Suppressor macrophage (primary cell): ENCODE measurements around the gene SCG3.
A peak's percentile ranks its signal among the peaks of the same experiment; 100 is the strongest.

Experiments used
- DNase-seq, 4 experiments: peaks; one replicate each; pipeline ENCODE4 v3.0.0-alpha.2; 2020 to 2022

The SCG3 gene

DNA sequence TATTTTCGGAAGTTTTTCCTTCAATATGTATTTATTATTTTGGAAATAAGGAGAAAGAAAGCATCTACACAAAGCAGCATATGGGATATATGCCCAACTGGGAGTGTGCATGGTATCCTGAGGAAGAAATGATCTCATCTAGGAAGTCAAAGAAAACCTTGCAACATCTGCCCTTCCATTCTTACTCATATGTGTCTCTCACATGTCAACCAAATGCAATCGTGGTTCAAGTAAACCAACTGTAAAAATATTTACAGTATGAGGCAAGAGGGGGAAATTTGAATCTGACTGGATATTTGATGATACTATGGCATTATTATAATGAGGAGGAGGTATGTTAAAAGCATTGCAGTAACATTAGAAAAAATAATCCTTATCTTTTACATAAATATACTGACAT is 3.2 kb upstream of the SCG3 start:
- DNase-seq, result peak; percentile 19 to 74 (median 45)

DNA sequence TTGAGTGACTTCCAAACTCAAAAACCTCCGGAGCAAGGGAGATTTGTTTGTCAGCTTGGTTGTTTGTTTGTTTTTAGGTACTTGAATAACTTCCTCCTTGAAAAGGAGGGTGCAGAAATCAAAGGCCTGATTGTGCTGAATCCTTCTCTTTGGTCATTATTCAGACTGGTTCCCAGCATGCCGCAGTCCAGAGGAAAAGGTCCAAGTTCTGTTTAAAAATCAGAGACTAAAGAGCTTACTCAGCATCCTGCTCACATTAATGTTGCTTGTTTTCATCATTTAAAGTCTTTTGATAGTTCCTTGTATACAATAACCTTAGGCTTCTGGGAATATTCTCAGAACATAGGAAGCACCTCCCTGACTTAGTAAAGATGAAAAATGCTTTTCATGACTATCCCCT is 982 bp upstream of the SCG3 start:
- no peak for DNase-seq

DNA sequence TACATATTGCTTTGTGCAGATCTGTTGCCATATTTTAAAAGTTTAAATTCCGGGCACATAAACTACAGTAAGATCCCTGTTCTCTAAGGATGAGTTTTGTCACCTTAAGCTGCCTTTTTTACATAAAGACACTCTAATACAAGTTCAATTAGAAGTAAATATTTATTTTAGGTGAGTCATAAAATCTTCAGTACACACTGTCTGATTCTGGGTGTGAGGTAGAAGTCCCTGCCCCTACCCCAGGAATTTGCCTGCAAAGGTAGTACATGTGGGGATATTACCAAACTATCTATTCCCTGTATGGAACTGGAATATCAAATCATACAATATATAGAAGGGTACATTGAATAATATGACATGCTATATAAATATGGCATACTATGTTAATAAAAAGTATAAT is 6.3 kb downstream of the SCG3 start:
- no peak for DNase-seq

DNA sequence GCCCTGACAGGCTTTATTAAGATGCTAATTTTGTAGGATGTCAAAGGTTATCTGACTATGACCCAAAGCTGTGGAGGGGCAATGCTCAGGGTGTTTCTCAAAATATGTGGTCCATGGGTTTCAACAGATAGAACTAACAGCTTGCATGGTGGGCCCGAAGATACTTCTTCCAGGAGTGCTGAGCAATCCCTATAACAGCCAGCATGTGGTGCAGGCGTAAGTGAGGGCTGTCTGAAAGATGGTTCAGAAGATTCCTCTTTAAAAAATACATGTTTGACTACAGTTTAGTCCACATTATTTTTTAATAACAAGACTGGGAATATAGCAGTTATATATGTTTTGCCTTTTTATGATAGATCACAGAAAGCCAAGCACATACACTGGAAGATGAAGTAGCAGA is 7.6 kb downstream of the SCG3 start:
- no peak for DNase-seq

DNA sequence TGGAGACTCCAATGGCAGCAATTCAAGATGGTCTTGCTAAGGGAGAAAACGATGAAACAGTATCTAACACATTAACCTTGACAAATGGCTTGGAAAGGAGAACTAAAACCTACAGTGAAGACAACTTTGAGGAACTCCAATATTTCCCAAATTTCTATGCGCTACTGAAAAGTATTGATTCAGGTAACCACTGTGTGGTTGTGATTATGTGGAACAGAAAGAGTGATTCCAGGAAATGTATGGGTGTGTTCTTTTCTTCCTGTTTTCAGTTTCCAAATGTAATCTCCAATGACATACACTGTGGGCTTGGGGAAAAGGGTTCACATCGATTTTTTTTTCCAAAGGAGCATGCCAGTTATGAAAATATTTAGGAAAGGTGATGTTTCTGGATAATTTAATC is 10.9 kb downstream of the SCG3 start:
- DNase-seq, result peak in 2 of 4 experiments; percentile 7 to 25

DNA sequence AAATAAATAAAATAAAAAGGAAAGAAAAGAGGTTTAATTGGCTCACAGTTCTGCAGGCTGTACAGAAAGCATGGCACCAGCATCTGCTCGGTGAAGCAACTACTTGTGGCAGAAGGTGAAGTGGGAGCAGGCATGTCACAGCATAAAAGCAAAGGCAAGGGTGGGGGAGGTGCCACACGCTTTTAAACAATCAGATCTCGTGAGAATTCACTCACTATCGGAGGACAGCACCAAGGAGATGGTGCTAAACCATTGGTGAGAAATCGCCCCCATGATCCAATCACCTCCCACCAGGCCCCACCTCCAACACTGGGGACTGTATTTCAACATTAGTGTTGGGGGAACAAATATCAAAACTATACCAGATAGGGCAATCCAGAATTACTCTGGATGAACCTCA is 15.3 kb downstream of the SCG3 start:
- DNase-seq, result no peak

DNA sequence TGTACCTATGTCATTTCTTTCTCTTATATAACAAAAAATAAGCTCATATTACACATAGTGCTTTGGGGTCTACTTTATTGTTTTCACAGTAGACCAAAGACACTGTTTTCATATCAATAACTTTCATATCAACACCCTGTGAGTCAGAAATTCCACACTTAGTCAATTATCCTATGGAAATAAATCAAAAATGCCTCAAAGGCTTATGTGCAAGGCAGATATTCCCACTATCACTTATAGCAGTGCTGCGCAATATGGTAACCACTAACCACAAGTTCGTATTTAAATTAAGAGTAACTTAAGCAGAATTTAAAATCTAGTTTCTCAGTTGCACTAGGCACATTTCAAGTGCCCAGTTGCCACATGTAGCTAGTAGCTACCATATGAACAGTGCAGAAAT is 15.9 kb downstream of the SCG3 start:
- no peak for DNase-seq

DNA sequence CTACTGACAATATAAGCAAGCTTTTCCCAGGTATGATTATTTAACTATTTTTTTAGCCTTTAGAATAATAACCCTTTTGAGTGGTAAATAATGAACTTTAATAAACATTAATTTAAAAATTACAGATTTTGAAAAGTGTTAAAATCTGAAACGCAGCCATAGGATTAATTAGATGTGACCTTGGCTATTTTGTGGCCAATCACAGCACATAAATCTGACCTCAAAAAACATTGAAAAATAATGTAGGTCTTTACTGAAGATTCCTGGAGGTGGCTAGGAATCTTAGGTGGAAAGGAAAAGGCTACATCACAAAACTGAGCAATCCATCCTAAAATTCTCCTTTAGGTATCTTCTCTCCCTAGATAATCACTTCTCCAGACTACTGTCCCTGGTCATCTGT is 18.1 kb downstream of the SCG3 start:
- DNase-seq, result no peak

DNA sequence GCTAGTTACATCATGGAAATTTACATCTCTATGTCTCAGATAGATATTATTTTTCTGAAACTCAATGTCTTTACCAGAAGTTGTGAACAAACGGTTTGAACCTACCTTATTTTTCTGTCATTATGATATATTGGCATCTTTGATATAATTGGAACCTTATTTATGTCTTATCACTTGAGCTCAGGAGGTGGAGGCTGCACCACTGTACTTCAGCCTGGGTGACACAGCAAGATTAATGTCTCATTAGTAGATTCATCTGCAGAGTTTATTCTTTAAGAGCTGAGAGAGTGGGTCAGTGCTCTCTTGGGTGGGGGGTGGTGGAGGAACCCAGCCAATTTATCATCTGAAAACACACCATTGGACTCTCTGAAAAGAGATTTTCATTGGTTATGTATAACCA is 21.4 kb downstream of the SCG3 start:
- no peak for DNase-seq

DNA sequence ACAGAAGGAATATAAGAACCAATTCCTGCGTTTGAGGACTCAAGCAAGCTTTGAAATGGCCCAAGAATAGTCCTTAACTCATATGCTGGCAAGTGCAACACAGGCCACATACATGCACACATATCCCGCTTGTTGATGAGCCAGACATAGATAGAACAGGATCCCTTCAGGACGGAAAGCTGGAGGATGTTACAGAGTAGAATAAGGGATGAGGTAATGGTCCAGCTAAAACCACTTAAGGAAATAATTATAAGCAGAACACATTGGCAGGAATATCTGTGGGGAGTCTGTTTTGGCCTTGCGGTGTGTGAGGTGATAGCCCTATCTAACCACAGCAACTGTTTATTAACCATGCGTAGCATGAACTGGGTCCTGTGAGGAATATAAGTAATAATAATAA is 25.0 kb downstream of the SCG3 start:
- no peak for DNase-seq

DNA sequence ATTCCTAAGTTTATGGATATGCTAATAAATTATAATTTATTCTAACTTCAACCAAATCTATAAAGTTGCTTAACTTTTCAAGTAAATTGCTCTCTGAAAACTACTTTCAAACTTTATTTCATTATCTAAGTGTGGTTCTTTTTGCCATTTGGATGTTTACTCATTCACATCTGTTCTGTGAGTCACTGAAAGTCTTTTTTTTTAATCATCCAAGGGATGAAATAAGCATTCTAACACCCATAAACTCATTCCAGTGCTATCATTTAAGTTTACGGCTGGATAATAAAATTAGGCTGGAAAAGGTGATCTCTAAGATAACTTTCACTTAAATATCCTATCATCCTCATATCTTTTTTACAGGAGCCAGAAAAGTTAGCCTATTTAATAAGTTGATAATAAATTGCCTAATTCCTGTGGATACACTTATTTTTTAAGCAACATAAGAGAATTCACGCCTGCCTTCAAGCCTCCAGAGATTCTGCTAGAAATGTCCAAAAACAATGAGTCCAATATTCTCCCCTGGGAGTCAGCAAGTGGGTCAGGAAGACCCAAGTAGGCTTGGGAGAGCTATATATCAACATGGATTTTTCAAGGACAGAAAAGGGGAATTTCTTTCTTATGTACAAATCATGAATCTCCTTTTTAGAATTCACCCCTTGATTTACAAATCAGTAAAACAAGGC is 25.8 kb downstream of the SCG3 start:
- DNase-seq, result no peak

DNA sequence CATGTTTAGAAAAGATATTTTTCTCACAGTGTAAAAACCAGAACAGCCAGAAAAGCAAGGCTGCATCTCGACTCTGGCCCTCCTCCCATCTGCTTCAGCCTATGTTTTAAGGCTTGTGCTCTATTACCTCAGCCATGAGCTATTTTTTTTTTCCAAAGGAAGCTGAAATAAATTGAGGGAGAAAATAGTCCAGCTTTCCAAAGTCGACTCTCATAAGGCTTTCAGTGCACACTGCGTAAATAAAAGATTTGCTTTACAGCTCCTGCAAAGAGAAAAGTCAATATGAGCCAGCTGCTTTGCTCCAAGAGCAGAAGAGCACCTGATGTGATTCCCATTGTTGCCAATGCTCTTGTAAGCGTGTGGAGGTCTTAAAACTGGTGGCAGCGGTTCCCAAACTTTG is 26.7 kb downstream of the SCG3 start:
- DNase-seq, result no peak

DNA sequence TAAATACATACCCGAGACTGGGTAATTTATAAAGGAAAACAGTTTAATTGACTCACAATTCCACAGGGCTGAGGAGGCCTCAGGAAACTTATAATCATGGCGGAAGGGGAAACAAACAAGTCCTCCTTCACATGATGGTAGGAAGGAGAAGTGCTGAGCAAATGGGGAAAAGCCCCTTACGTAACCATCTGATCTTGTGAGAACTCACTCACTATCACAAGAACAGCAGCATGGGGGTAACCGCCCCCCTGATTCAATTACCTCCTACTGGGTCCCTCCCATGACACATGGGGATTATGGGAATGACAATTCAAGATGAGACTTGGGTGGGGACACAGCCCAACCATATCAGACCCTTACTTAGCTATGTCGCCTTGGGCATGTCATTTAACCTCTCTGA is 27.7 kb downstream of the SCG3 start:
- peak; percentile 11 to 55 (median 26) for DNase-seq

DNA sequence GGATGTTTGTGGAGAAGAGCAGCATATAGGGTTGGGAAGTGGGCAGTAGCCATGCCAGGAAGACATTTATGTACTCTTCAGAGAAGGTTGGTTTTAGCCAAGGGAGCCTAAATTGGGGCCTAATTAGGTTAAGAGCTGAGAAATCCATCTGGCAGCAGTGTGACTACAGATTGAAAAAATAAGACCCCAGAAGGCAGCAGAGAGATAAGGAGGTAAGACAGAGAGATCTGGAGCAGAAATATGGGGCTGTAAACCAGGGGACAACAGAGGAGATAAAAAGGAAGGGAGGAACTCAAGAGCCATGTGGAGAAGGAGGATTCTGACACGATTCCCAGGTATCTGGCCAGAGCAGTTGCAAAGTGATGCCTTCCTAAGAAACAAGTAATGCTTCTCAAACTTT is 32.9 kb downstream of the SCG3 start:
- DNase-seq, result no peak

DNA sequence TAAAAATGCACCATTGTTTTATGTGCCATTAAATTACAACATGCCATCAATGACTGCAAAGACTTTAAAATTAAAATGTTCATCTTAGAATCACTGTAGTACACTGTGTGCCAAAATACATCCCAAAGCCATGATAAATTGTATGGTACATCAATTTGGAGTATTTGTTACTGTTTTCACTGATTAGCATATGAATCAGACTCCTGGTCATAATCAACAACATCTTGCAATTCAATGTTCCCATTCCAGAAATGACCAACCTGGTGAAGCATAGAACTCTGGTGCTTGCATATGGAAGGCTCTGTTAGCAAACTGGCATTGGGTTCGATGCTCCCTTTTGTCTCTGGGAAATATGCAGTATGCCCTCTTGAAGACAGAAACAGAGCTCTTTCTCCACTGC is 33.6 kb downstream of the SCG3 start:
- DNase-seq, result no peak

DNA sequence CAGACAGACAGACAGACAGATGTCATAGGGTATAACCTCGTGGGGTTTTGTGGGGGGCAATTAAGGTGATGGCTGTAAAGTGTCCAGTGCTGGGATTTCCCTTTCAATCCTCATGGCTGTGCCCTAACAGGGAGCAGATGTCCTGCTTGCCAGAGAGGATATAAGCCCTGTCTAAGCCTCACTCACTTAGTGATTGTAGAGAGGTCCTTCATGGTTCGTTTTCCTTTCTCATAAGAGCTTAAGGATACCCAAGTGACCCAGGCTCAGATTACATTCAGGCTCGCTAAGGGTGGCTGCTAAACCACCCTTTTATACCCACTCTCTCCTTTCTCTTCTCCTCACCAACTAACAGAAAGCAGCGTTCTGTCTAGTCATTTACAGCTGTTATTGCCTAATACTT is 36.9 kb downstream of the SCG3 start:
- no peak for DNase-seq

DNA sequence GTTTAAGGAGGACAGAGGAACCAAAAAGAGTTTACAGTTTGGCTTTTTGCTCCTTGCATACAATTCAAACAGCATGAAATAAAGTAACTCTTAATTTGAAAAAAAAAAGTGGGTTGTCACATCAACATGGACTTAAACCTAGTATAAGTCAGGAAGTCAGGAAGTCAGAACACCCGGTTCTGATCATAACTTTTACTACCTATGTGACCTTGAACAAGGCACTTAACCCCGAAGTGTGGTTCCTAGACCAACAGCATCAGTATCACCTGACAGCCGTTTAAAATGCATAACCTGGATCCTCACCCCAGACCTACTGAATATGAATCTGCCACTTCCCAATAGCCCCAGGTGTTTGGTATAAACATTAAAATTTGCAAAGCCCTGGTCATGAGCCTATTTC is 37.4 kb downstream of the SCG3 start:
- DNase-seq, result no peak

DNA sequence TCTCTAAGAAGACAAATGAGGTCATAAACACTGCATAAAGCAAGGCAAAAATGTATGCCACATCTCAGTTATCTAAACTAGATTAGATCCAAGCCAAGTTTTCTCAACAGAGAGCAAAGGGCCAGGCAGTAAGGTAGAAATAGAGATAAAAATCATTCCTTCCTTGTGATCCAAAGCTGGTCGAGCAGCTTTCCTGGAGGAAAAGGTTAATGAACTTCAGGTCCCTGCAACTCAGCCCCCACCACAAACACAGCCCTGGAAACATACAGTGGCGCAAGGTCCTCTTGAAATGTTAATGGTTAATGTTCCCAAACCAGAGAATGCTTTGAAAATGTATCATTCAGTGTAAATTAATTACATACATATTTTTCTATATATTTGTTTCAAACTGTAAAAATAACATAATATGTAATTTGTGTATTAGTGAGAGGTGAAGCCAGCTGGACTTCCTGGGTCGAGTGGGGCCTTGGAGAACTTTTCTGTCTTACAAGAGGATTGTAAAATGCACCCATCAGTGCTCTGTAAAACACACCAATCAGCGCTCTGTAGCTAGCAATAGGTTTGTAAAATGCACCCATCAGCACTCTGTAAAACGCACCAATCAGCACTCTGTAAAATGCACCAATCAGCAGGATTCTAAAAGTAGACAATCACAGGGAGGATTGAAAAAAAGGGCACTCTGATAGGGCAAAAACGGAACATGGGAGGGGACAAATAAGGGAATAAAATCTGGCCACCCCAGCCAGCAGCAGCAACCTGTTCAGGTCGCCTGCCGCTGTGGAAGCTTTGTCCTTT is 39.1 kb downstream of the SCG3 start:
- DNase-seq, result no peak

DNA sequence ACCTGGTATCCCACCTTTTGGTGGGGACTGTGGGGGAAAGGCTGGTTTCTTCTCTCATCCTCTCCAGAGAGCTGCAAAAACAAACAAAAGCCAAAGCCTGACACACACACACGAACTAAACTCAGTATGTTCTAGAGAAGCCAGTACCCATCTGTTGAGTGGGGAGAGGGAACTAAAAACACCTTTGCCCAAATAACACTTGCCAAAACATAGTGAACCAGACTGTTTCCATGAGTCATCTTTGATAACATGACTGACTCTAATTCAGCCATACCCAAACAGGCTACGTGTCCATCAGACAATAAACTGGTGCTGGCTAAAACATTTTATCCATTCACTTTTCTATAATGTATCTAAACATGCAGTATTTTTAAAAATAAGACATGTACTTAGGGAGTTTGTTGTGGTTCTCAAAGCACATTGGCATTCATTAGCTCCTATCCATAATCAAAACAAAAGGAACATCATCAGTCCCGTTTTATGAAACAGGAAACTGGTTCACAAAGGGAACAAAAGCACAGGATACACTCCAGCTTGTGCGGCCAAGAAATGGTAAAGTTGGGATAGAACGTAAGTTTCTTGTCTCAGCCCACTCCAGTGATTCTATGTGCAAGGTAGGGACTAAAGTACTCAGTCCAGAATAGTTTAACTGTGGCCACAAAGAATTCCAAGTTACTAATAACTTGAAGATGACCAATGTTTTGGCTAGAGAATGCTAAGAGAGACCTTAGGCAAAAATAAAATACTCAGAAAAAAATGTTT is 40.1 kb downstream of the SCG3 start:
- DNase-seq, result no peak

DNA sequence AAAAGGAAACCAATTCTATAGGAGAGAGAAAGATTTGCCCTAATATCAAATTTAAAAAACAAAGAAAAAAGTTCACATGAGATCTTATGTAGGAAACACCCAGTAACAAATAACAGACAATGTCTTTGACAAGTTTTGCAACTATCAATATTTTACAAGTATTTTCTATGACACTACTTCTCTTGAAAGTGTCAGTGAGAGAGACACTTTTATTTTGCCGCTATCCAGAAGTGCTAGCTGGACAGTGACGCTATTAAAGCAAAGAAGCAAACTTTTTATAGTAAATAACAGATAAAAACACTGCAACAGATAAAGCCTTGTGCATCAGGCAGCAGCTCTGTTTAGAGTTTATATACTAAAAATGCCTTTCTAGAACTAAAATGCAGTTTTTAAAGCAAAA is 42.9 kb downstream of the SCG3 start:
- DNase-seq, result no peak

DNA sequence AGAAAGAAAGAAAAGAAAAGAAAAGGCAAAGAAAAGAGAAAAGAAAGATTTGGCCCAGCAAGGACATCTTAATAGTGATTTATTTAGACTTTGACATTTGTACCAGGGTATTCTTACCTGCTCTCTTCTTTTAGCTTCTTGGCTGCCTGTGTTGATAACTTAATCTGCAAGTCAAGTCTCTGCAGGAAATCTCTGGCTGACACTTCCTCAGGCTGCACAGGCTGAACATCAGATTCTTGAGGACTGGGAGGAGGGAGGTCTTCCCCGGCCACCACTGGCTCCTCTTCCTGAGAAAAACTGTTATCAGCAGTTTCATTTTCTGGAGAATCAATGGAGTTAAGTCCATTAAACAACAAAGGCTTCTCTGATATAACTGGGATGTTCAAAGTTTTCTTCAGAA is 43.4 kb downstream of the SCG3 start:
- peak in 2 of 4 experiments; percentile 6 to 25 for DNase-seq

DNA sequence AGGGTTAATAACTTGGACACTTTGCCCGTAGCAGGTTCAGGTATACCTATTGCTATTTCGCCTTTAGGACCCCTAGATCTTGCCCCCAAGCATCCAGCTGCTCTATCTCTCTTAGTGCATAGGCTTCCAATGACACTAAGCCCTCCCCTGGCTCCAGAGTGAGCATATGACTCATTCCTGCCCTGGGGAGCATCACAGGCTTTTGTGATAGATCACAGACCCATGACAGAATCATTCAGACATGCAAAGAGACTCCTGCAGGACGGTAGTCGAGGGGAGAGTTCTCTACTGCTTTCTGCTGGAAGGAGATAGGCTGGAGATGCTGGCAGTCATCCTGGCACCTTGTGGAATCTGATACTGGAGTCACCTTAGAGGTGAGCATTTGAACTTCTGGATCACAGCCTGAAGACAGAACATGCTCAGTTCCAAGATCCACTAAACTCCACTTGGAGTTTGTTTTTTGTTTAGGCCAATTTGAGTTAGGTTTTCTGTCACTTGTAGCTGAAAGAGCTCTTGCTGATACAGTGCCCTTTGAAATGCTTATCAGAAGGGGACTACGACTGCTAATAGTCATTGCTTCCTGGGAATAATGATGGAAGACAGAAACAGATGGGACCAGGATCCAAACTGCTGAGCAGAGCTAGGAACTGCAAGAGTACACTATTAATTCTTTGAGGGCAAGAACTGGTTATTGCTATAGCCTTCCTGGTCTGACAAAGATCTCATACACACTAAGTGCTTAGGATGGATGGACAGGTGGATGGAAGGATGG is 45.2 kb downstream of the SCG3 start:
- DNase-seq, result peak in 1 of 4 experiments; percentile 41
